Panc1 (cell line): Measurements from ENCODE around the gene GNAQ. TPM values are rescaled to one million over a fixed set of nuclear protein-coding genes. Genes with fewer than 3 reads are reported as not detected.

Experiments
- ATAC-seq: fragments of 200-7000 bp; cut with Tn5 transposase; 2 replicates; pipeline ENCODE4 v1.9.1; 2020; ENCODE audit warnings: mild to moderate bottlenecking, moderate library complexity
- BruUV-seq: library from RNA; stranded (reverse); fragments of 400-500 nt; replicated peaks from 2 replicates; lab custom pipeline; 2021; lab: Mats Ljungman, UMichigan
- CTCF ChIA-PET: fragments of 300-600 bp; sonication (Branson Sonifier 250); formaldehyde crosslinking; loops from one replicate; lab custom pipeline; 2022; ENCODE audit warnings: antibody characterized with exemption; lab: Charles Lee
- POLR2A ChIA-PET: fragments of 300-600 bp; sonication (Branson Sonifier 250); formaldehyde crosslinking; loops from one replicate; lab custom pipeline; 2022; ENCODE audit warnings: antibody characterized with exemption; lab: Charles Lee
- DNase-seq: peaks from one replicate; pipeline ENCODE4 v3.0.0-alpha.2; 2010; ENCODE audit warnings: low read depth, low spot score
- H3K27ac ChIP-seq: 2 replicates; pipeline ENCODE4 v1.5.1; 2011; ENCODE audit warnings: mild to moderate bottlenecking, low read length, inconsistent platforms
- H3K27me3 ChIP-seq: fragments of 200-500 bp; sonication (Bioruptor generic); 2 replicates; pipeline ENCODE4 v1.6.0; 2014; ENCODE audit warnings: low read length, inconsistent platforms; ENCODE audit not compliant: control insufficient read depth, insufficient read depth
- H3K36me3 ChIP-seq: fragments of 200-500 bp; sonication (Bioruptor generic); 2 replicates; pipeline ENCODE4 v1.5.1; 2014; ENCODE audit warnings: inconsistent platforms, mild to moderate bottlenecking, low read length, moderate library complexity; ENCODE audit not compliant: control insufficient read depth, insufficient read depth
- H3K4me1 ChIP-seq: 2 replicates; pipeline ENCODE4 v1.5.1; 2011; ENCODE audit warnings: inconsistent platforms, mild to moderate bottlenecking, low read length, moderate library complexity; ENCODE audit not compliant: control insufficient read depth, insufficient read depth
- H3K4me3 ChIP-seq, 2 experiments: 2 replicates each; pipeline ENCODE4 v1.5.1; 2011 to 2012; ENCODE audit warnings: low read depth in 2 of 2, low read length in 2 of 2, mild to moderate bottlenecking in 2 of 2, inconsistent platforms in 1 of 2, moderate library complexity in 1 of 2
- H3K9me3 ChIP-seq: fragments of 200-500 bp; sonication (Bioruptor generic); 2 replicates; pipeline ENCODE4 v1.5.1; 2014; ENCODE audit warnings: low read depth, mild to moderate bottlenecking, inconsistent platforms, low read length, moderate library complexity; ENCODE audit not compliant: control insufficient read depth, insufficient read depth
- POLR2AphosphoS5 ChIP-seq: IDR thresholded peaks from 2 replicates; pipeline ENCODE4 v1.6.1; 2012; ENCODE audit warnings: mild to moderate bottlenecking, low read depth, low read length, moderate library complexity
- SIN3A ChIP-seq: IDR thresholded peaks from 2 replicates; pipeline ENCODE4 v1.6.1; 2012; ENCODE audit warnings: low read depth, mild to moderate bottlenecking, low read length, moderate library complexity, borderline replicate concordance; ENCODE audit not compliant: insufficient read depth
- TCF7L2 ChIP-seq: IDR thresholded peaks from 2 replicates; pipeline ENCODE4 v1.6.1; 2011; ENCODE audit warnings: mild to moderate bottlenecking, low read depth, low read length, inconsistent platforms
- in situ Hi-C: cut with HindIII; loops from 2 replicates; pipeline ENCODE4 v1.10.0; 2016; ENCODE audit warnings: low sequenced_read_pairs, low pct_unique_long_range_greater_than_20kb
- intact Hi-C: fragments of 100-400 bp; cut with micrococcal nuclease; formaldehyde crosslinking; loops from one replicate; pipeline ENCODE4 v1.10.0; 2022; ENCODE audit not compliant: unreplicated experiment
- total RNA-seq: library from RNA; stranded (reverse); gene quantifications from one replicate; pipeline ENCODE4 v1.2.1, GENCODE V29; 2021; ENCODE audit not compliant: unreplicated experiment
- TF ChIP-seq, protein P1 (sequence below): fragments of 450-650 bp; IDR thresholded peaks from 2 replicates; pipeline ENCODE4 v1.5.1; 2017; ENCODE audit warnings: mild to moderate bottlenecking
- TF ChIP-seq, protein P2 (sequence below), 2 experiments: IDR thresholded peaks; 2 replicates each; pipeline ENCODE4 v1.6.1; 2011 to 2012; ENCODE audit warnings: low read depth in 2 of 2, control low read depth in 1 of 2, low read length in 1 of 2, mild to moderate bottlenecking in 1 of 2, moderate library complexity in 1 of 2; ENCODE audit not compliant: insufficient read depth in 1 of 2

GNAQ gene
- total RNA-seq, 1 experiment from 2014 or later: 34.5 TPM

DNA sequence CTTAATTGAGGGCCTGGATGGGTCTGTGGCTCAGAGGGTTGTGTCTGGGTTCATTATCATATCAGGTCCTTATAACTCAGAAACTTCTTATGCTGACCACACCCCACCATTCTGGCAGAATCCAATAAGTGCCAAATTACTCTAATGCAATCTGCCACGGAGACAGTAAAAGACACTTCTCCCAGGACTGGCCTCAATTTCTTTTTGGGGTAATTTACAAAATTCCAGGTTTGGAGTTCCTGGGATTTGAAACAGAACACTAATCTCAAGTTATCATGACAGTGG, 187.8 kb downstream of the GNAQ start:
- DNase-seq: no peak
- ATAC-seq: no peak
- Histone ChIP-seq H3K27me3 (no peaks in the 10 kb centered on the region), H3K36me3 (no peaks in the 10 kb centered on the region), H3K4me3 (no peak overlapping the region), H3K4me1 (no peaks in the 10 kb centered on the region), H3K27ac (no peak overlapping the region), H3K9me3 (no peaks in the 10 kb centered on the region)
- no TSS peak for BruUV-seq
- intact Hi-C loops (no loop called here), in situ Hi-C loops (no loop called here)
- CTCF ChIA-PET: no interaction called here
- POLR2A ChIA-PET: no interaction called here
- TF ChIP-seq, protein P1, sequence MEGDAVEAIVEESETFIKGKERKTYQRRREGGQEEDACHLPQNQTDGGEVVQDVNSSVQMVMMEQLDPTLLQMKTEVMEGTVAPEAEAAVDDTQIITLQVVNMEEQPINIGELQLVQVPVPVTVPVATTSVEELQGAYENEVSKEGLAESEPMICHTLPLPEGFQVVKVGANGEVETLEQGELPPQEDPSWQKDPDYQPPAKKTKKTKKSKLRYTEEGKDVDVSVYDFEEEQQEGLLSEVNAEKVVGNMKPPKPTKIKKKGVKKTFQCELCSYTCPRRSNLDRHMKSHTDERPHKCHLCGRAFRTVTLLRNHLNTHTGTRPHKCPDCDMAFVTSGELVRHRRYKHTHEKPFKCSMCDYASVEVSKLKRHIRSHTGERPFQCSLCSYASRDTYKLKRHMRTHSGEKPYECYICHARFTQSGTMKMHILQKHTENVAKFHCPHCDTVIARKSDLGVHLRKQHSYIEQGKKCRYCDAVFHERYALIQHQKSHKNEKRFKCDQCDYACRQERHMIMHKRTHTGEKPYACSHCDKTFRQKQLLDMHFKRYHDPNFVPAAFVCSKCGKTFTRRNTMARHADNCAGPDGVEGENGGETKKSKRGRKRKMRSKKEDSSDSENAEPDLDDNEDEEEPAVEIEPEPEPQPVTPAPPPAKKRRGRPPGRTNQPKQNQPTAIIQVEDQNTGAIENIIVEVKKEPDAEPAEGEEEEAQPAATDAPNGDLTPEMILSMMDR: no peak
- TF ChIP-seq, protein P2, sequence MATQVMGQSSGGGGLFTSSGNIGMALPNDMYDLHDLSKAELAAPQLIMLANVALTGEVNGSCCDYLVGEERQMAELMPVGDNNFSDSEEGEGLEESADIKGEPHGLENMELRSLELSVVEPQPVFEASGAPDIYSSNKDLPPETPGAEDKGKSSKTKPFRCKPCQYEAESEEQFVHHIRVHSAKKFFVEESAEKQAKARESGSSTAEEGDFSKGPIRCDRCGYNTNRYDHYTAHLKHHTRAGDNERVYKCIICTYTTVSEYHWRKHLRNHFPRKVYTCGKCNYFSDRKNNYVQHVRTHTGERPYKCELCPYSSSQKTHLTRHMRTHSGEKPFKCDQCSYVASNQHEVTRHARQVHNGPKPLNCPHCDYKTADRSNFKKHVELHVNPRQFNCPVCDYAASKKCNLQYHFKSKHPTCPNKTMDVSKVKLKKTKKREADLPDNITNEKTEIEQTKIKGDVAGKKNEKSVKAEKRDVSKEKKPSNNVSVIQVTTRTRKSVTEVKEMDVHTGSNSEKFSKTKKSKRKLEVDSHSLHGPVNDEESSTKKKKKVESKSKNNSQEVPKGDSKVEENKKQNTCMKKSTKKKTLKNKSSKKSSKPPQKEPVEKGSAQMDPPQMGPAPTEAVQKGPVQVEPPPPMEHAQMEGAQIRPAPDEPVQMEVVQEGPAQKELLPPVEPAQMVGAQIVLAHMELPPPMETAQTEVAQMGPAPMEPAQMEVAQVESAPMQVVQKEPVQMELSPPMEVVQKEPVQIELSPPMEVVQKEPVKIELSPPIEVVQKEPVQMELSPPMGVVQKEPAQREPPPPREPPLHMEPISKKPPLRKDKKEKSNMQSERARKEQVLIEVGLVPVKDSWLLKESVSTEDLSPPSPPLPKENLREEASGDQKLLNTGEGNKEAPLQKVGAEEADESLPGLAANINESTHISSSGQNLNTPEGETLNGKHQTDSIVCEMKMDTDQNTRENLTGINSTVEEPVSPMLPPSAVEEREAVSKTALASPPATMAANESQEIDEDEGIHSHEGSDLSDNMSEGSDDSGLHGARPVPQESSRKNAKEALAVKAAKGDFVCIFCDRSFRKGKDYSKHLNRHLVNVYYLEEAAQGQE (IDR thresholded peaks at IDR 0.05; ENCODE audit: insufficient read depth in 1 of 2, low read depth in 2 of 2, low read length in 1 of 2): no peak
- TF ChIP-seq TCF7L2 (no peak), POLR2AphosphoS5 (no peak)

DNA sequence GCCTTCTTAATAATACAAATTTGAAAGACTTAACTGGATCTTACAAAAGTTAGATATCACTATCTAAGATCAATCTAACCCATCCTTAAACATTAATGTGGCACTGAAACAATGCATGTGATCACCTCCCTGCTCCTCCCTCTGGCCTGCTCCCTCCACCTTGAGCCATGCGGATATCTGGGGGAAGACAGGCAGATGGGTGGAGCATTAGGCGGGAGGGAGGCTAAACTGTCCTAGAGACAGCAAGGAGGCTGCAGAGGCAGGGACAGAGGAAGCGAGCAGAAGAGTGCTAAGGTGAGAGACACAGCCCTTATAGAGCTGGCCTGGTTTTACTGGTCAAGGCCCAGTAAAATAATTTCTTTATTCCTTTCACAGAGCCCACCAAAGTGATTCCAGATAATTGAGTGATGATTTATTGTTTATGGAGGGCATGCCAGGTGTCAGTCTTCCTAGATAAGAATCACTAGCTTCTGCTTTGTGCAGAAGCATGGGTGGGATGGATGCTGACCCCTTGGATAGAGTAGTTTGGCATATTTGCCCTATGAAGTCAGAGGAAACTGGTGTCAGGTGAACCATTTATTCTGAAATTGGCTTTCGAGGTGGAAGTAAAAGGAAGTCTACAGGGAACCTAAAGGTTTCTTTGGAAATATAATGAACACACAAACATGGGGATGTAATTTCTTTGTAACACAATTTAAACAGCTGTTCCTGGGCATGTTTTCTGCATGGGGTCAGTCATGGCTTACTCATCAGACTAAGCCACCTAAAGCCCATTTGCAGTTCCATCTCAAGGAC, 188.3 kb downstream of the GNAQ start:
- no TSS peak for BruUV-seq
- ChIA-PET CTCF (no interaction called here), POLR2A (no interaction called here)
- intact Hi-C loops: no loop called here
- DNase-seq: no peak
- Histone ChIP-seq H3K9me3 (no peaks in the 10 kb centered on the region), H3K4me1 (no peaks in the 10 kb centered on the region), H3K27ac (no peak overlapping the region), H3K27me3 (no peaks in the 10 kb centered on the region), H3K36me3 (no peaks in the 10 kb centered on the region), H3K4me3 (no peak overlapping the region)
- TF ChIP-seq SIN3A: no peak
- TF ChIP-seq POLR2AphosphoS5: no peak
- TF ChIP-seq, protein P1: no peak
- TF ChIP-seq TCF7L2: no peak
- TF ChIP-seq, protein P2 (IDR thresholded peaks at IDR 0.05; ENCODE audit: insufficient read depth in 1 of 2, low read depth in 2 of 2, low read length in 1 of 2): no peak
- ATAC-seq: no peak
- in situ Hi-C loops: no loop called here
